GM23338 (cell line): ENCODE measurements around the gene FANK1. TPM values are rescaled to one million over a fixed set of nuclear protein-coding genes. Genes with fewer than 3 reads are reported as not detected.

ENCODE experiments used
- ATAC-seq: fragments of 200-7000 bp; cut with Tn5 transposase; 3 replicates; pipeline ENCODE4 v1.9.1; 2020
- DNase-seq: peaks from one replicate; pipeline ENCODE4 v3.0.0-alpha.2; 2015; ENCODE audit warnings: low spot score
- H2AFZ ChIP-seq: fragments of 200-600 bp; sonication (generic); 2 replicates; pipeline ENCODE4 v1.8.0; 2016; ENCODE audit warnings: antibody characterized with exemption, mild to moderate bottlenecking, moderate library complexity
- H3F3A ChIP-seq: fragments of 200-600 bp; sonication (generic); replicated peaks from 2 replicates; pipeline ENCODE4 v1.8.0; 2017; ENCODE audit warnings: antibody characterized with exemption, mixed run types, low read depth
- H3K27ac ChIP-seq: fragments of 200-600 bp; sonication (generic); 2 replicates; pipeline ENCODE4 v1.6.1; 2016; ENCODE audit warnings: low read depth
- H3K27me3 ChIP-seq: fragments of 200-600 bp; sonication (generic); 2 replicates; pipeline ENCODE4 v1.8.0; 2016; ENCODE audit warnings: mild to moderate bottlenecking, mixed run types, moderate library complexity; ENCODE audit not compliant: insufficient read depth
- H3K36me3 ChIP-seq: fragments of 200-600 bp; sonication (generic); 2 replicates; pipeline ENCODE4 v1.8.0; 2016; ENCODE audit warnings: mild to moderate bottlenecking; ENCODE audit not compliant: insufficient read depth
- H3K4me1 ChIP-seq: fragments of 200-600 bp; sonication (generic); 2 replicates; pipeline ENCODE4 v1.8.0; 2016; ENCODE audit warnings: mild to moderate bottlenecking, moderate library complexity; ENCODE audit not compliant: insufficient read depth
- H3K4me2 ChIP-seq: fragments of 200-600 bp; sonication (generic); 2 replicates; pipeline ENCODE4 v1.7.1; 2017; ENCODE audit warnings: mixed run types
- H3K4me3 ChIP-seq: fragments of 200-600 bp; sonication (generic); 2 replicates; pipeline ENCODE4 v1.6.1; 2016; ENCODE audit warnings: mixed run types
- H3K79me2 ChIP-seq: fragments of 200-600 bp; sonication (generic); replicated peaks from 2 replicates; pipeline ENCODE4 v1.8.0; 2017; ENCODE audit warnings: mild to moderate bottlenecking; ENCODE audit not compliant: insufficient read depth
- H3K9me2 ChIP-seq: fragments of 200-600 bp; sonication (generic); 2 replicates; pipeline ENCODE4 v1.8.0; 2017; ENCODE audit not compliant: insufficient read depth
- H4K20me1 ChIP-seq: fragments of 200-600 bp; sonication (generic); replicated peaks from 2 replicates; pipeline ENCODE4 v1.8.0; 2017; ENCODE audit warnings: mild to moderate bottlenecking; ENCODE audit not compliant: insufficient read depth
- H3K27ac Mint-ChIP-seq: 2 replicates; pipeline ENCODE4 v1.8.0; 2020; ENCODE audit warnings: inconsistent platforms, mild to moderate bottlenecking, moderate library complexity, mixed read lengths
- H3K27me3 Mint-ChIP-seq: 3 replicates; pipeline ENCODE4 v1.8.0; 2022; ENCODE audit warnings: low read depth, mild to moderate bottlenecking, moderate library complexity, mixed read lengths, inconsistent platforms; ENCODE audit not compliant: insufficient read depth, poor library complexity
- H3K36me3 Mint-ChIP-seq: 3 replicates; pipeline ENCODE4 v1.8.0; 2021; ENCODE audit warnings: low read depth, mild to moderate bottlenecking, inconsistent platforms, moderate library complexity, mixed read lengths
- H3K4me1 Mint-ChIP-seq: 3 replicates; pipeline ENCODE4 v1.8.0; 2020; ENCODE audit warnings: mild to moderate bottlenecking, inconsistent platforms, mixed read lengths
- H3K4me3 Mint-ChIP-seq: 3 replicates; pipeline ENCODE4 v1.8.0; 2021; ENCODE audit warnings: moderate library complexity, mild to moderate bottlenecking, inconsistent platforms, mixed read lengths
- H3K9me3 Mint-ChIP-seq: 3 replicates; pipeline ENCODE4 v1.8.0; 2020; ENCODE audit warnings: moderate library complexity, mild to moderate bottlenecking, inconsistent platforms, mixed read lengths
- CREB1 ChIP-seq: fragments of 250-450 bp; sonication (Bioruptor Pico); IDR thresholded peaks from 2 replicates; pipeline ENCODE4 v1.5.0; 2020; ENCODE audit warnings: low read depth, mild to moderate bottlenecking, moderate library complexity
- EZH2 ChIP-seq: fragments of 200-600 bp; sonication (generic); IDR thresholded peaks from one replicate; pipeline ENCODE4 v1.8.0; 2017; ENCODE audit warnings: antibody characterized with exemption, mild to moderate bottlenecking, low read depth; ENCODE audit not compliant: unreplicated experiment
- EZH2phosphoT487 ChIP-seq: fragments of 200-600 bp; sonication (generic); IDR thresholded peaks from one replicate; pipeline ENCODE4 v1.8.1; 2018; ENCODE audit warnings: antibody characterized with exemption; ENCODE audit not compliant: unreplicated experiment
- JUNB ChIP-seq: IDR thresholded peaks from one replicate; pipeline ENCODE4 v1.6.1; 2016; ENCODE audit warnings: antibody characterized with exemption; ENCODE audit not compliant: unreplicated experiment
- NANOG ChIP-seq: IDR thresholded peaks from 2 replicates; pipeline ENCODE4 v1.6.1; 2016; ENCODE audit warnings: antibody characterized with exemption, borderline replicate concordance
- POLR2AphosphoS5 ChIP-seq: IDR thresholded peaks from 2 replicates; pipeline ENCODE4 v1.6.1; 2016; ENCODE audit warnings: antibody characterized with exemption, low read depth
- STAT1 ChIP-seq: IDR thresholded peaks from one replicate; pipeline ENCODE4 v1.6.1; 2016; ENCODE audit warnings: antibody characterized with exemption; ENCODE audit not compliant: unreplicated experiment
- ZNF114 ChIP-seq: fragments of 250-450 bp; sonication (Bioruptor Pico); IDR thresholded peaks from 2 replicates; pipeline ENCODE4 v1.5.0; 2020; ENCODE audit warnings: mild to moderate bottlenecking, moderate library complexity
- ZNF331 ChIP-seq: fragments of 250-450 bp; sonication (Bioruptor Pico); IDR thresholded peaks from 2 replicates; pipeline ENCODE4 v1.5.0; 2020; ENCODE audit warnings: low read depth, mild to moderate bottlenecking, moderate library complexity
- polyA plus RNA-seq: library from polyadenylated mRNA; unstranded; fragments of >200 nt; fragmentation: Nextera tagmentation; extraction: Ambion mirVana; gene quantifications from 2 replicates; pipeline ENCODE4 v1.2.1, GENCODE V29; 2016
- total RNA-seq: library from RNA; depleted of rRNA; stranded (reverse); fragments of >200 nt; shearing (Covaris generic); gene quantifications from 2 replicates; pipeline ENCODE4 v1.2.3, GENCODE V29; 2014
- TF ChIP-seq, protein P1 (sequence below): IDR thresholded peaks from 2 replicates; pipeline ENCODE4 v1.6.1; 2016; ENCODE audit warnings: antibody characterized with exemption
- TF ChIP-seq, protein P2 (sequence below): fragments of 250-450 bp; sonication (Bioruptor Pico); IDR thresholded peaks from 2 replicates; pipeline ENCODE4 v1.5.0; 2020; ENCODE audit warnings: mild to moderate bottlenecking, moderate library complexity
- TF ChIP-seq, protein P3 (sequence below): IDR thresholded peaks from one replicate; pipeline ENCODE4 v1.6.1; 2018; ENCODE audit warnings: antibody characterized with exemption; ENCODE audit not compliant: unreplicated experiment
- TF ChIP-seq, protein P4 (sequence below), 2 experiments: fragments of 200-600 bp in 1 of 2; sonication (generic) in 1 of 2; conservative IDR thresholded peaks; 2 replicates each; pipeline versions ENCODE4 v1.5.1 to v1.6.1; 2016 to 2017; ENCODE audit warnings: antibody characterized with exemption in 2 of 2, low read depth in 2 of 2, mild to moderate bottlenecking in 2 of 2, moderate library complexity in 1 of 2

The FANK1 gene
- total and polyA plus RNA-seq, 2 experiments from 2014 or later: 0.37 to 0.69 TPM

DNA sequence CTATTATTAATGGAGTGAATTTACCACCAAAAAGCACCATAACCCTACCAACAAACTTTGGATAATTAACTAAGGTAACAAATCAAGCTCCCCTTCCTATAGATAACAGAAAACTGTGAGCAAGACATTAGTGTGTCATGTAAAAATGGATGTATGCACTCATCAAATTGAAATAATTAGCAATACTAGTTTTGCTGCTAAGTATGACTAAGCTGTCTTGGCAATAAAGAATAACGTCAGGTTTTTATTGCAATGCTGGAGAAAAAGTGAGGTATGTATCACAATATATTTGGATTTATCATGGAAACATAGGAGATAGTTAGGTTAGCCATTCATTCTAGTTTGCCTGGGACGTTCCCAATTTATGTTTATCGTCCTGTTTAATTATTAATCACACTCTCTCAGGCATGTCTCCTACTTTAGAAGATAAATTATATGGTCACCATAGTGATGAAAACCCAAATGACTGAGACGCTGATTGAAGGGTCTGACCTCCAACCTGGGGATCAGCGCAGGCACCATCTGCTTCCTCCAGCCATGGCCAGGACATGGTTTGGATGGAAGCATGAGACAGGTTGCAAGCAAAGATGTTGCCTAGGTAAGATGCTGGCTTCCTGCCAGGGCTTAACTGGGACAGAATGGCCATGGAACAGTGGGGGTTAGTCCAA lies 125.6 kb downstream of the FANK1 start:
- Histone ChIP-seq H3K4me2 (no peak overlapping the region), H4K20me1 (no peaks in the 10 kb centered on the region), H3K27ac (no peak overlapping the region), H3K4me1 (no peaks in the 10 kb centered on the region), H3F3A (no peaks in the 10 kb centered on the region), H3K9me2 (peaks cover 9% of the 10 kb centered on the region), H3K4me3 (no peak overlapping the region), H3K79me2 (no peaks in the 10 kb centered on the region), H3K36me3 (no peaks in the 10 kb centered on the region), H2AFZ (no peak overlapping the region; the same call in 1 of the 2 replicates), H3K27me3 (no peaks in the 10 kb centered on the region)
- Mint-ChIP-seq H3K27ac (no peak overlapping the region), H3K36me3 (no peaks in the 10 kb centered on the region), H3K4me3 (no peak overlapping the region), H3K27me3 (peaks cover 1% of the 10 kb centered on the region), H3K4me1 (no peaks in the 10 kb centered on the region; the same call in 2 of the 3 replicates), H3K9me3 (no peaks in the 10 kb centered on the region; the same call in 2 of the 3 replicates)
- no peak for TF ChIP-seq EZH2phosphoT487
- TF ChIP-seq, protein P1, sequence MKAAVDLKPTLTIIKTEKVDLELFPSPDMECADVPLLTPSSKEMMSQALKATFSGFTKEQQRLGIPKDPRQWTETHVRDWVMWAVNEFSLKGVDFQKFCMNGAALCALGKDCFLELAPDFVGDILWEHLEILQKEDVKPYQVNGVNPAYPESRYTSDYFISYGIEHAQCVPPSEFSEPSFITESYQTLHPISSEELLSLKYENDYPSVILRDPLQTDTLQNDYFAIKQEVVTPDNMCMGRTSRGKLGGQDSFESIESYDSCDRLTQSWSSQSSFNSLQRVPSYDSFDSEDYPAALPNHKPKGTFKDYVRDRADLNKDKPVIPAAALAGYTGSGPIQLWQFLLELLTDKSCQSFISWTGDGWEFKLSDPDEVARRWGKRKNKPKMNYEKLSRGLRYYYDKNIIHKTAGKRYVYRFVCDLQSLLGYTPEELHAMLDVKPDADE: no peak
- no peak for TF ChIP-seq EZH2
- TF ChIP-seq STAT1: no peak
- no peak for TF ChIP-seq JUNB
- no peak for TF ChIP-seq NANOG
- TF ChIP-seq, protein P2, sequence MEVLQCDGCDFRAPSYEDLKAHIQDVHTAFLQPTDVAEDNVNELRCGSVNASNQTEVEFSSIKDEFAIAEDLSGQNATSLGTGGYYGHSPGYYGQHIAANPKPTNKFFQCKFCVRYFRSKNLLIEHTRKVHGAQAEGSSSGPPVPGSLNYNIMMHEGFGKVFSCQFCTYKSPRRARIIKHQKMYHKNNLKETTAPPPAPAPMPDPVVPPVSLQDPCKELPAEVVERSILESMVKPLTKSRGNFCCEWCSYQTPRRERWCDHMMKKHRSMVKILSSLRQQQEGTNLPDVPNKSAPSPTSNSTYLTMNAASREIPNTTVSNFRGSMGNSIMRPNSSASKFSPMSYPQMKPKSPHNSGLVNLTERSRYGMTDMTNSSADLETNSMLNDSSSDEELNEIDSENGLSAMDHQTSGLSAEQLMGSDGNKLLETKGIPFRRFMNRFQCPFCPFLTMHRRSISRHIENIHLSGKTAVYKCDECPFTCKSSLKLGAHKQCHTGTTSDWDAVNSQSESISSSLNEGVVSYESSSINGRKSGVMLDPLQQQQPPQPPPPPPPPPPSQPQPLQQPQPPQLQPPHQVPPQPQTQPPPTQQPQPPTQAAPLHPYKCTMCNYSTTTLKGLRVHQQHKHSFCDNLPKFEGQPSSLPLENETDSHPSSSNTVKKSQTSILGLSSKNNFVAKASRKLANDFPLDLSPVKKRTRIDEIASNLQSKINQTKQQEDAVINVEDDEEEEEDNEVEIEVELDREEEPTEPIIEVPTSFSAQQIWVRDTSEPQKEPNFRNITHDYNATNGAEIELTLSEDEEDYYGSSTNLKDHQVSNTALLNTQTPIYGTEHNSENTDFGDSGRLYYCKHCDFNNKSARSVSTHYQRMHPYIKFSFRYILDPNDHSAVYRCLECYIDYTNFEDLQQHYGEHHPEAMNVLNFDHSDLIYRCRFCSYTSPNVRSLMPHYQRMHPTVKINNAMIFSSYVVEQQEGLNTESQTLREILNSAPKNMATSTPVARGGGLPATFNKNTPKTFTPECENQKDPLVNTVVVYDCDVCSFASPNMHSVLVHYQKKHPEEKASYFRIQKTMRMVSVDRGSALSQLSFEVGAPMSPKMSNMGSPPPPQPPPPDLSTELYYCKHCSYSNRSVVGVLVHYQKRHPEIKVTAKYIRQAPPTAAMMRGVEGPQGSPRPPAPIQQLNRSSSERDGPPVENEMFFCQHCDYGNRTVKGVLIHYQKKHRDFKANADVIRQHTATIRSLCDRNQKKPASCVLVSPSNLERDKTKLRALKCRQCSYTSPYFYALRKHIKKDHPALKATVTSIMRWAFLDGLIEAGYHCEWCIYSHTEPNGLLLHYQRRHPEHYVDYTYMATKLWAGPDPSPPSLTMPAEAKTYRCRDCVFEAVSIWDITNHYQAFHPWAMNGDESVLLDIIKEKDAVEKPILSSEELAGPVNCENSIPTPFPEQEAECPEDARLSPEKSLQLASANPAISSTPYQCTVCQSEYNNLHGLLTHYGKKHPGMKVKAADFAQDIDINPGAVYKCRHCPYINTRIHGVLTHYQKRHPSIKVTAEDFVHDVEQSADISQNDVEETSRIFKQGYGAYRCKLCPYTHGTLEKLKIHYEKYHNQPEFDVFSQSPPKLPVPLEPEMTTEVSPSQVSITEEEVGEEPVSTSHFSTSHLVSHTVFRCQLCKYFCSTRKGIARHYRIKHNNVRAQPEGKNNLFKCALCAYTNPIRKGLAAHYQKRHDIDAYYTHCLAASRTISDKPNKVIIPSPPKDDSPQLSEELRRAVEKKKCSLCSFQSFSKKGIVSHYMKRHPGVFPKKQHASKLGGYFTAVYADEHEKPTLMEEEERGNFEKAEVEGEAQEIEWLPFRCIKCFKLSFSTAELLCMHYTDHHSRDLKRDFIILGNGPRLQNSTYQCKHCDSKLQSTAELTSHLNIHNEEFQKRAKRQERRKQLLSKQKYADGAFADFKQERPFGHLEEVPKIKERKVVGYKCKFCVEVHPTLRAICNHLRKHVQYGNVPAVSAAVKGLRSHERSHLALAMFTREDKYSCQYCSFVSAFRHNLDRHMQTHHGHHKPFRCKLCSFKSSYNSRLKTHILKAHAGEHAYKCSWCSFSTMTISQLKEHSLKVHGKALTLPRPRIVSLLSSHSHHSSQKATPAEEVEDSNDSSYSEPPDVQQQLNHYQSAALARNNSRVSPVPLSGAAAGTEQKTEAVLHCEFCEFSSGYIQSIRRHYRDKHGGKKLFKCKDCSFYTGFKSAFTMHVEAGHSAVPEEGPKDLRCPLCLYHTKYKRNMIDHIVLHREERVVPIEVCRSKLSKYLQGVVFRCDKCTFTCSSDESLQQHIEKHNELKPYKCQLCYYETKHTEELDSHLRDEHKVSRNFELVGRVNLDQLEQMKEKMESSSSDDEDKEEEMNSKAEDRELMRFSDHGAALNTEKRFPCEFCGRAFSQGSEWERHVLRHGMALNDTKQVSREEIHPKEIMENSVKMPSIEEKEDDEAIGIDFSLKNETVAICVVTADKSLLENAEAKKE (CRISPR knock-in tag): no peak
- no peak for TF ChIP-seq CREB1 (CRISPR knock-in tag)
- TF ChIP-seq ZNF114 (CRISPR knock-in tag): no peak
- TF ChIP-seq, protein P3, sequence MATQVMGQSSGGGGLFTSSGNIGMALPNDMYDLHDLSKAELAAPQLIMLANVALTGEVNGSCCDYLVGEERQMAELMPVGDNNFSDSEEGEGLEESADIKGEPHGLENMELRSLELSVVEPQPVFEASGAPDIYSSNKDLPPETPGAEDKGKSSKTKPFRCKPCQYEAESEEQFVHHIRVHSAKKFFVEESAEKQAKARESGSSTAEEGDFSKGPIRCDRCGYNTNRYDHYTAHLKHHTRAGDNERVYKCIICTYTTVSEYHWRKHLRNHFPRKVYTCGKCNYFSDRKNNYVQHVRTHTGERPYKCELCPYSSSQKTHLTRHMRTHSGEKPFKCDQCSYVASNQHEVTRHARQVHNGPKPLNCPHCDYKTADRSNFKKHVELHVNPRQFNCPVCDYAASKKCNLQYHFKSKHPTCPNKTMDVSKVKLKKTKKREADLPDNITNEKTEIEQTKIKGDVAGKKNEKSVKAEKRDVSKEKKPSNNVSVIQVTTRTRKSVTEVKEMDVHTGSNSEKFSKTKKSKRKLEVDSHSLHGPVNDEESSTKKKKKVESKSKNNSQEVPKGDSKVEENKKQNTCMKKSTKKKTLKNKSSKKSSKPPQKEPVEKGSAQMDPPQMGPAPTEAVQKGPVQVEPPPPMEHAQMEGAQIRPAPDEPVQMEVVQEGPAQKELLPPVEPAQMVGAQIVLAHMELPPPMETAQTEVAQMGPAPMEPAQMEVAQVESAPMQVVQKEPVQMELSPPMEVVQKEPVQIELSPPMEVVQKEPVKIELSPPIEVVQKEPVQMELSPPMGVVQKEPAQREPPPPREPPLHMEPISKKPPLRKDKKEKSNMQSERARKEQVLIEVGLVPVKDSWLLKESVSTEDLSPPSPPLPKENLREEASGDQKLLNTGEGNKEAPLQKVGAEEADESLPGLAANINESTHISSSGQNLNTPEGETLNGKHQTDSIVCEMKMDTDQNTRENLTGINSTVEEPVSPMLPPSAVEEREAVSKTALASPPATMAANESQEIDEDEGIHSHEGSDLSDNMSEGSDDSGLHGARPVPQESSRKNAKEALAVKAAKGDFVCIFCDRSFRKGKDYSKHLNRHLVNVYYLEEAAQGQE: no peak
- TF ChIP-seq POLR2AphosphoS5: no peak
- TF ChIP-seq, protein P4, sequence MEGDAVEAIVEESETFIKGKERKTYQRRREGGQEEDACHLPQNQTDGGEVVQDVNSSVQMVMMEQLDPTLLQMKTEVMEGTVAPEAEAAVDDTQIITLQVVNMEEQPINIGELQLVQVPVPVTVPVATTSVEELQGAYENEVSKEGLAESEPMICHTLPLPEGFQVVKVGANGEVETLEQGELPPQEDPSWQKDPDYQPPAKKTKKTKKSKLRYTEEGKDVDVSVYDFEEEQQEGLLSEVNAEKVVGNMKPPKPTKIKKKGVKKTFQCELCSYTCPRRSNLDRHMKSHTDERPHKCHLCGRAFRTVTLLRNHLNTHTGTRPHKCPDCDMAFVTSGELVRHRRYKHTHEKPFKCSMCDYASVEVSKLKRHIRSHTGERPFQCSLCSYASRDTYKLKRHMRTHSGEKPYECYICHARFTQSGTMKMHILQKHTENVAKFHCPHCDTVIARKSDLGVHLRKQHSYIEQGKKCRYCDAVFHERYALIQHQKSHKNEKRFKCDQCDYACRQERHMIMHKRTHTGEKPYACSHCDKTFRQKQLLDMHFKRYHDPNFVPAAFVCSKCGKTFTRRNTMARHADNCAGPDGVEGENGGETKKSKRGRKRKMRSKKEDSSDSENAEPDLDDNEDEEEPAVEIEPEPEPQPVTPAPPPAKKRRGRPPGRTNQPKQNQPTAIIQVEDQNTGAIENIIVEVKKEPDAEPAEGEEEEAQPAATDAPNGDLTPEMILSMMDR (conservative IDR thresholded peaks at IDR 0.05; ENCODE audit: low read depth in 2 of 2): no peak
- TF ChIP-seq ZNF331 (CRISPR knock-in tag): no peak
- ATAC-seq (no peak), DNase-seq (no peak)
